ENCODE results near the gene CACNA1H.

CACNA1H gene

GRCh38 chr16:1140582-1141162, 12.2 kb upstream of the CACNA1H start:
- in situ Hi-C loops (cut with MboI; ENCODE audit: low sequenced_read_pairs): no loop called here

- in situ Hi-C loops (cut with MboI; ENCODE audit: low sequenced_read_pairs): no loop called here
Measured at GRCh38 chr16:1141191-1141590, 11.7 kb upstream of the CACNA1H start.

GRCh38 chr16:1141716-1142115, 11.2 kb upstream of the CACNA1H start:
- in situ Hi-C loops (cut with MboI; ENCODE audit: low sequenced_read_pairs): no loop called here

DNA sequence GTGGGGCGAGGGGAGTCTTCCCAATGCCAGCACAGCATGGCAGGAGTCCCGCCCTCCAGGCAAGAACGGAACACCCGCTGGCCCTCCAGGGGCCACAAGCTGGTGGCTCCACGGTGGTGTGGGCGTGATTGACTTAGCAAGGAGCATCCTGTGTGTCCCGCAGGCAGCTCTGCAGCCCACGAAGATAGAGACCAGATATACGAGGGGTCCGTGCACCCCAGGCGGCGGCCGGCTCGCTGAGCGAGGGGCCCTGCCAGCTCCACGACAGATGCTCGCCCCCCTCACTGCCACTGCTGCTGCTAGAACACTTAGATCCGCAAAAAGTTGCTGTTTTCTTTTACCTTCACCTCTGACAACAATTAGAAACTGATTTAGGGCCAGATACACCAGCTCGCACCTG, 10.0 kb upstream of the CACNA1H start:
- in situ Hi-C loops (cut with MboI; ENCODE audit: low sequenced_read_pairs): no loop called here

DNA sequence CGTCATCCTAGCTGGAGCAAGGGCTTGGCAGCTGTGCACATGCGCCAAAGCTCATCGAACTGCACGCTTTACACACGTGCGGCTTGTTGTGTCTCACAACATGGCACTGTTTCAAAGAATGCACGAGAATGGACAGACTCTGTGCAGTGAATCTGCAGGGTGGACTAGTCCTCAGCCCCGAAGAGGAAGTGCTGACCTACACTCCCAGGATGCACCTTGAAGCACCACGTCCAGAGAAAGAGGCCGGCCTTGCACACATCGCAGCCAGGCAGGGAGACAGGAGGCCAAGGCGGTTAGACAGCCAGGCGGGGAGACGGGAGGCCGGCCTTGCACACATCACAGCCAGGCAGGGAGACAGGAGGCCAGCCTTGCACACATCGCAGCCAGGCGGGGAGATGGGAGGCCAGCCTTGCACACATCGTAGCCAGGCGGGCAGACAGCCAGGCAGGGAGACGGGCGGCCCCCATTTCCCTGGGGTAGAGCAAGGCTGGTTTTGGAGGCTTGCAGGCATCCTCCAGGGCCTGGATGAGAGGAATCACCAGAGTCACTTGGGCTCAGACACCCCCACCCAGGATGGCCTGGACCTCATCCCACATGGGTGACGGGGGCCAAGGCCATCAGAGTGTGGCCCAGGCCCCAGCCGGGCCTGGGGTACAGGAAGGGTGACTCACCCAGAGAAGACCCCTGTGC, 9.0 kb upstream of the CACNA1H start:
- in situ Hi-C loops (cut with MboI; ENCODE audit: low sequenced_read_pairs): no loop called here

DNA sequence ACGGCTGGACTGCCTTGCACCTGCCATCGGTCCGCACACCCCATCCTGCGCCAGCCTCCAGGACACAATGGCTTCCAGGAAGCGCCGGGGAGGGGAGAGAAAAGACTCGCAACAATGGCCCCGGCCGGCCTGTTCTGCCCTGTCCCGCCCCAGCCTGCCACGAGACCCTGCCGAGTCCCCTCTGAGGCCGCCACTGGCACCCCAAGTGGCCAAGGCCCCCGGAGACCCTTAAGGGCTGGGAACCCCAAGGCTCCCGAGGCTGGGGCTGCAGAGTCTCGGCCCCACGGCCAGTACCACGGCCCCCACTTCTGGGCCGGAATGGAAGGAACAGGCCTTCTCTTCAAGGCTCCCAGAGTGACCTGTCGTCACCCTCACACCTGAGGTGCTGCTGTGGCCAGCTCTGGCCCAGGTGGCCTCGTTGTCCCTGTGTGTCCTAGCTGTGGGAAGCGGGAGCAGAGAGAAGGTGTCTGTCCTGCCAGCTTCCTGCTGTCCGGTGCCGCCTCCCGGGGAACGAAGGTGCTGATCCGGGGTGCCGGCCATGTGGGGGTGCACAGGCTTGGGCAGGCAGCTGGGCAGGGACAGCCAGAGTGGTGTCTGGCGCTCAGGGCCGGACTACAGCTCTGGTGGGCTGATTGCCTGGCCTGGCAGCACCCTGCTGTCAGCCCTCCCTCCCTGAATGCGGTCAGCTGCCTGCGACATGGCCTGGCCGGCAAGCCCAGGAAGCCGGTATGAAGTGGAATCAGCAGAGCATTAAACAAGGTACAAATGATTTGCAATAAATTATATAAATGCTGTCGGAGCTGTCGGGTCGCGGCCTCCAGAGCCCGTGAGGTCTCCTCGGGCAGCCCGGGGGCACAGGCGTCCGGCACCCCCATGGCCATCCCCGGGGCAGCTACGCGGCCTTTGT, 8.2 kb upstream of the CACNA1H start:
- in situ Hi-C loops (cut with MboI; ENCODE audit: low sequenced_read_pairs): no loop called here

DNA sequence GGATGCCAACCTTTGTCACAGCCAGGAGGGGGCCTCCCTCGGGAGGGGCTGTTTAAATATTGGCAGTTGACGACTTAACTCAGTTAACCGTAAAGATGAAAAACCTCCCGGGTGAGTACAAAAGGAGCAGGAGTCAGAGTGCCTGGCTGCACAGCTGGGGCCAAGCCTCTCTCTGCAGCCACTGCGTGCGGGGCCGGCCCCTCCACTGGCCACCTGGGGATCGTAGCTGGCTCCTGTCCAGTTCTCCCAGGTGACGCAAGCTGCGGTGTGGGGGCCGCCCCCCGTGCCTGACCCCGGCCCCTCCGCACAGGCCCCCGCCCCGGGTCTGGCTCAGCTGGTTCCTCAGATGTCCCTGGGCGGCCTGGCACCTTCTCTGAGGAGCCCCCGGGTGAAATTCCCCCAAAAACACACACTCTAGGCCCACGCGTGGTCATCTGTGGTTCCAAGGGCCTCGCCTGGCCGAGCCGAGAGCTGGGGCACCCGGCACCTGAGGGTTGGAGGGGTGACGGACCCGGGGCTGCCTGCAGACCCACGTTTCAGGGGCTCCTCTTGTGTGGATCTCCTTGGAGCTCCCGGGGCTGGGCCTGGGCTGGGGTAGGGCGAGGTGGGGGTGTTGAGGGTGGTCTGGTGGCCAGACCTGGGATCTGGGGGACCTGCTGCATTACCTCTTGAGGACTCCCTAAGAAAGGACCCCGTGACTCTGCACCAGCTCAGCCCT, 7.4 kb upstream of the CACNA1H start:
- in situ Hi-C loops (cut with MboI; ENCODE audit: low sequenced_read_pairs): no loop called here

DNA sequence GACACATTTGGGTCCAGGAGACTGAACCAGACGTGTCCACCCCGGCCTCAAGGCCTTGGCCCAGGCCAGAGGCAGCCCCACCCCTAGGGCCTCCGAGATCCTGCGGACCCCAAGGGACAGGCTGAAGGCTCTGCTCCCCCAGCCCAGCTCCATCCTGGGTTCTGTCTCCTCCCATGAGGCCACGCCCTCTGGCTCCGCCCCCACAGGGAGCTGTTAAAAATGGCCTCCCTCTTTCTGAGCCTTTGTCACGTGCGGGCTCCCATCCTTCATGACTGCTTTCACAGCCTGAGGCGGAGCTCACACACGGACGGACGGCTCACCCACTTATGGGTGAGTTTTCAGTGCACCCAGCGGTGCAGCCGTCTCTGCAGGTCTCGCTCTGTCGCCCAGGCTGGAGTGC, 6.5 kb upstream of the CACNA1H start:
- in situ Hi-C loops (cut with MboI; ENCODE audit: low sequenced_read_pairs): no loop called here

DNA sequence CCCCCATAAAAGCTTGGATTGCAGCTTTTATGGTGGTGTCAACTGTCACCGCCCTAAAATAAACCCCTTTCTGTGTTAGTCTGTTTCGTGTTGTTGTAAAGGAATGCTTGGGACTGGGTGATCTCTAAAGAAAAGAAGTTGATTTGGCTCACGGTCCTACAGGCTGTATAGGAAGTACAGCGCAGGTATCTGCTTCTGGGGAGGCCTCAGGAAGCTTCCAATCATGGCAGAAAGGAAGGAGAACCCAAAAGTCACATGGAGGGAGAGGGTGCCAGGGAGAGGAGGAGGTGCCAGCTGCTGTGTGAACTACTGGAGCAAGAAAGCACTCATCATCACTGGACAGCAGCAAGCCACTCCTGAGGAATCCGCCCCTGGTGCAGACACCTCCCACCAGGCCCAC, 5.9 kb upstream of the CACNA1H start:
- in situ Hi-C loops (cut with MboI; ENCODE audit: low sequenced_read_pairs): no loop called here

DNA sequence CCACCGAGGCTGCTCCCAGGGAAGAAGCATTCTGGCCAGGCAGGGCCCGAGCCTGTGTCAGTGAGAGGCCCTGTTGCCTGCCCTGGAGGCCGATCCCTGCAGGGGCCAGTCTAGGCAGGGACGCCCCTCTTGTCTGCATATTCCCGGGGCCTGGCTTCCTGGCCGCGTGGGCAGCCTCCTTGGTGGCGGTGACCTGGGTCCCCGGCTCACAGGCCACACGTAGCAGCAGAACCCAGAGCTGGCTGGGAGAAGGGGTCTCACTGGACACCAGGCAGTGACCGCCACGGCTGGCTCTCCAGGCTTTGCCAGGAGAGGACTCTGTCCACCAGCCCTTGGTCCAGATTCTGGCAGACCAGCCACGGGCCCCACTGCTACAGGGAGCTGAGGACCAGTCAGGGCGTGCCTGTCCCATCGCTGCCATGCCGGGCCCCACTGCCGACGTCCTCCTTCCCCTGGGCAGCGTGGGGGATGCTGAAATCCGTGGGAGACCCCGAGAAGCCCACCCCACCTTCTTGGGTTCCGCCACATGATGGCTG, 3.7 kb upstream of the CACNA1H start:
- in situ Hi-C loops (cut with MboI; ENCODE audit: low sequenced_read_pairs): no loop called here

DNA sequence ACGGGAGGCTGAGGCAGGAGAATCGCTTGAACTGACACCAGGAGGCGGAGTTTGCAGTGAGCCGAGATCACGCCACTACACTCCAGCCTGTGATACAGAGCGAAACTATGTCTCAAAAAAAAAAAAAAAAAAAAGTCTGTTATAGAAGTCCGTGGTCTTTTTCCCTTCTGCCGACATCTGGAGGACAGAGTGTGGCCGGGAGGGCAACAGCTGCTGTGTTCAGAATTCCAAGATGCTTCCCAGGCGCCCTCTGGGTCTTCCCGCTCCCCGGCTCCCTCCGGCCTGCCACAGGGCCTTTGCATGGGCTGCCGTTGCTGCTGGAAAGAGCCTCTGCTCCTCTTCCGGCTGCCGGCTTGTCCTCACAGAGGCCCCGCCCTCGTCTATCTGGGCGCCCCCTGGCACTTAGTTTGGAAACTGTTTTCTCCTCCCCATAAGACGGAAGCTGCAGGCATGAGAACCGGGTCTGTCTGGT, 2.4 kb upstream of the CACNA1H start:
- in situ Hi-C loops (cut with MboI; ENCODE audit: low sequenced_read_pairs): no loop called here

GRCh38 chr16:1151424-1152122, 1.3 kb upstream of the CACNA1H start:
- in situ Hi-C loops (cut with MboI; ENCODE audit: low sequenced_read_pairs): no loop called here

DNA sequence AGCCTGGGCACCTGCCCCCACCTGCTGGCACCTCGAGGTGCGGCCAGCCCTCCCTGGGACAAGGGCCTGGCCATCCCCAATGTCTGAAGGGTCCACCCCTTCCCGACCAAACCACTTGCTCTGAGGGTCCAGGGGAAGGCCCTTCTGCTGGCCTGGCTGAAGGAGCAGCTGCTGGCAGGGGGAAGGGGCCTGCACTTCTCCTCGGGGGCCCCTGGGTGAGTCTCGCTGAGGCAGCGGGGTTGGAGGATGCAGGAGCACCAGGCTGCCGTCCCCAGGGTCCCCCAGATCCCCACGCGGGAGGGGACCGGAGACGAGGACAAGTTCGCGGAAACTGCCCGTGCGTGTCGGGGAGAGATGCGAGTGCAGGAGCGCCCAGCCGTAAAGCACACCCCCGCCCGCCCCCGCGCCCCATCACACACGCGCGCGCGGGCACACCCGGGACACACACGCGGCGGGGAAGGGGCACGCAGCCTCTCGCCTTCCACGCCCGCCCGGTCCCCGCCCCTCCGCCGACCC, 725 bp upstream of the CACNA1H start:
- in situ Hi-C loops (cut with MboI; ENCODE audit: low sequenced_read_pairs): no loop called here

- in situ Hi-C loops (cut with MboI; ENCODE audit: low sequenced_read_pairs): no loop called here
Measured at GRCh38 chr16:1153480-1154160, 714 bp downstream of the CACNA1H start.

- in situ Hi-C loops (cut with MboI; ENCODE audit: low sequenced_read_pairs): no loop called here
Measured at GRCh38 chr16:1154291-1154886, 1.5 kb downstream of the CACNA1H start.

DNA sequence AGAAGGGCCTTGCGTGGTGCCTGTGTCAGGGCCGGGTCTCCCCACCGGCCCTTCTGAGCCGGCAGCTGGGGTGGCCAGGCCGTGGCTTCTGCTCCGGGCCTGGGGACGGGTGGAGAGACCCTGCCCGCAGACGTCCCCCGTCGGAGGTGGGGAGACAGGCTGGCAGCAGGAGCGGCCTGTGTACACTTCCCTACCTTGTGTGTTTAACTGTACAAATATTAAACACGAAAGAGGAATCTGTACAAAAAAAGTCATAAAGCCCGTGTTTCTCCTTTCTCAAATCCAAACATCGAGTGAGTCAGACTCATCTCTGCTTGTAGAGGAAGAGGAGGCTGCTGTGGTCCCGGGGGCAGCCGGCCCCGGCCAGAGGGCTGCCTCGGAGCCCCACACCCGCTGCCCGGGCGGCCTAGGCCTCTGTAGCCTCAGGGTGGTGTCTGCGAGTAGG, 2.0 kb downstream of the CACNA1H start:
- in situ Hi-C loops (cut with MboI; ENCODE audit: low sequenced_read_pairs): no loop called here

- in situ Hi-C loops (cut with MboI; ENCODE audit: low sequenced_read_pairs): no loop called here
Measured at GRCh38 chr16:1155353-1156054, 2.6 kb downstream of the CACNA1H start.
